Measurements from ENCODE around the gene NINJ1.

Gene NINJ1

DNA sequence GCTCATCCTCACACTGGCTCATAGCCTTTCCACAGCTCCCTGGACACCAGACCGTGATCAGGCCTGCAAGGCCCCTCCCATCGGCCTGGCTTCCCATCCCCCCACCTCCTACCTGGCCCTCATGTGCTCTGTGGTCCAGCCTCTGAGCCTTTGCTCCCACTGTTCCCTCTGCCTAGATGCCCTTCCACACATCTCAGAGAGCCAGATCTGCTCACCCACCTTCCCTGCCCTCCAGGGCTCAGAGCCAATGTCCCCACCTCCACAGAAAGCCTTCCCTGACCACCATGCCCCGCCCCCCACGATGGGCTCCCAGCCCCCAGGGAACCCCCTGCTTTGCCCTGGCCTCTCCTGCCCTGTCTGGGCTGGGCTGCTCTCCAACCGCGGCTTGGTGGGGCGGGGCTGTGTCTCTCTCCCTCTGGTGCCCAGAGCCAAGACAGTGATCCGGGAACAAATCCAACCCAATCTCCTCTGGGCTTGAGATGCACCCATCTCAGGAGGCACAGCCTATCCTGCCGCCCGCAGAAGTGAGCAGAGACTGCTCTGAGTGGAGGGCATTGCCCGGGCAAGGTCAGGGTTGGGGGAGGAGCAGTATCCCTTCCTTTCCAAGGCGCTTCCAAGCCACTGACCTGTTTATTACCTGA lies 1.6 kb downstream of the NINJ1 start:
- DNase-seq: peak; percentile 60

DNA sequence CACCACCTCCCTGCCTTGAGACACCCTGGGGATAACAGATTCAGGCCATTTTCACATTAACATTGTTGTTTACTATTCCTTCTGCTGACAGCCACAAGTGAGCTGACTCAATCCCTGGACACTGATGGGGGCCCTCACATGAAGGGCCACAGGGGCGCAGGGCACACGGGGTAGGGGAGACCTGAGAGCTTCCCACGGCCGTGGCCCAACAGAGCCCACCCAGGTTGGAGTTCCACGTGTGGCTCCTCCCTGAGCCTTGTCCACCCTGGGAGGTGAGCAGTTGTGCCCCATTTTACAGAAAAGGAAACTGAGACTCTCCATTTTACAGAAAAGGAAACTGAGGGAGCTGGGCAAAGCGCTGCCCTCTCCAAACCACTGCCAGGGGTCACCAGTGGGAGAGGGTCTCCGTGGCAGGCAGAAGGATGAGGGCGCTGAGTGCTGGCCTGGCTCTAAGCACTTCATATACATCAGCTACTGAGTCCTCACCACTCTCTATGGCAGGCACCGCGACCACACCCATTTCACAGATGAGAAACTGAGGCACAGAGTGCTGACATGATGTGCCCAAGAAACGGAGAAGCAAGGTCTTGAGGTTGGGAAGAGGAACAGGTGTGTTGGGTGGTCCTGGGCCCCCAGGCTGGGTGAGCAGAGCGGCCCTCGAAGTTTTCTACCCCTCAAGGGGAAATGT lies 2.3 kb downstream of the NINJ1 start:
- no peak for DNase-seq

DNA sequence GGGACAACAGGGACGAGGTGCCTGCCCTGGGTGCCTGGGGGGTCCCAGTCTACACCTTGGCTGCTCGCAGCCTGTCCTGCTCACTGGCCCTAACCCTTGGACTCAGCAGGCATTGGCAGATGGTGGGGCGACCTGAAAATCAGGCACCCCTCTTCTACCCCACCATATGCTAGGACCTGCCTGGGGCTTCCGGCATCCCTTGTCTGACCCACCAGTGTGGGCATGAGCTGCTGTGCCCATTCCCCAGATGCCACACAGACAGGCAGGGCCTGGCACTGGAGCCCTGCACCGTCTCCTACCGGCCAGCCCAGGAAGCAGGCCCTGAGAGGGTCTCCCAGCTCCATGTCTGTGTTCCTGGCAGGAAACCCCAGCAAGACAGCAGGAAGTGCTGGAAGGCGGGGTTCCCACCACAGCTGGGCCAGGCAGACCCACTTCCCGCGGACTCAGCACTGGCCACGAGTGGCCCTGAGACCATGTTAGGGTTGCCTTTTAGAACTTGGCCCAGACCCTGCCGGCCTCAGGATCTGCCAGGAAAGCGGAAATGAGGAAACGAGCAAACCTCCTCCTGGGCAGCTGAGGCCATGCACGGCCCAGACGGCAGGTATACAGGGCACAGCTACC lies 3.1 kb downstream of the NINJ1 start:
- peak; percentile 46 for DNase-seq

DNA sequence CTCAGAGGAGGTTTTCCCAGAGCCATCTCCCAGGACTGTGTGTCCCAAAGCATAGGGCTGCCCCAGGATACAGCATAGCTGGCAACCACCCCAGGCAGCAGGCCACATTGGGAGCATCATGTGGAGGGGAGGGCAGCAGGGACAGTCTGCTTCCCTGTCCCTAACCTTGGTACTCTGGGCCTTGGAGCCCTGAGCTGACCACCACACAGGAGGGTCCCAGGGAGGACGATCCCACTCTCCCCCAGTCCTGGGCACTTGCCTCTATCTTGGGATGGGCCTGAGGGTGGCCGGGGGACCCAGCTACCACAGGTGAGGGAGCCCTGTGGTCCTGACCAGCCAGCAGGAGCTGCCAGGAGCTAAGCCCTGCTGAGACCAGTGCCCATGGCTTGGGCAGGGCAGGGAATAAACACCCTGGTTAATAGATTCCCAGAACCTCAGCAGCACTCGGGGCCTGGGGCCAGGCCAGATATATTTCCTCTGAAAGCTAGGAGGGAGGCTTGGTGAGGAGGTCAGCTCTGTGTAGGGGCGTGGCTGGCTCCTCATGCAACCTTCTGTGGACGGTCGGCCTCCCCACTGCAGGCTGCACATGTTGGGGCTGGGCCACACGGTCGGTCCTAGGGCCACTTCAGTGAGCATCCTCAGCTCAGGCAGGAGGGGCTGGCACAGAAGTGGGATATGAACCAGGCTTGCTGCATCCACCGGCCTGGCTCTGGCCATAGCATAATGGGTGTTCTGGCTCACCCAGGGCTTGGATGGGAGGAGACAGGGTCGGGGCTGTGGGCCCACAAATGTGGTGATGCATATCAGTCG lies 4.2 kb downstream of the NINJ1 start:
- no peak for DNase-seq

DNA sequence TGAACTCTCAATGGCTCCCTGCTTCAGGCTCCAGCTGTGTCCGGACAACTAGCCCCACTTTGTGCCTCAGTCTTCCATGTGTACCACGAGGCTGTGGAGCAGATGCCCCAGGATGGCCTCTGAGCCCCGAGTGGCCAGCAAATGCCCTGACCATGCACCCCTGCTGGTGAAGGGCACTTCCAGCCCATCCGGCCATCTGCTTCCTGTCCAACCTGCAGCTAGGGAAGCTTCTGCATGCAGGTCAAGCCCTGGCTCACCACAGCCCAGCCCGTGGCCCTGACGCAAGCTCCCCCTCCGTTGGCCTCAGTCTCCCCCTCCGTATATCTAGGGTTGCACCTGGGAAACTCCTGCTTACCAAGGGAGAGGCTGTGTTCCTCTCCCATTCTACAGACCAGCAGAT lies 4.8 kb downstream of the NINJ1 start:
- DNase-seq: no peak

DNA sequence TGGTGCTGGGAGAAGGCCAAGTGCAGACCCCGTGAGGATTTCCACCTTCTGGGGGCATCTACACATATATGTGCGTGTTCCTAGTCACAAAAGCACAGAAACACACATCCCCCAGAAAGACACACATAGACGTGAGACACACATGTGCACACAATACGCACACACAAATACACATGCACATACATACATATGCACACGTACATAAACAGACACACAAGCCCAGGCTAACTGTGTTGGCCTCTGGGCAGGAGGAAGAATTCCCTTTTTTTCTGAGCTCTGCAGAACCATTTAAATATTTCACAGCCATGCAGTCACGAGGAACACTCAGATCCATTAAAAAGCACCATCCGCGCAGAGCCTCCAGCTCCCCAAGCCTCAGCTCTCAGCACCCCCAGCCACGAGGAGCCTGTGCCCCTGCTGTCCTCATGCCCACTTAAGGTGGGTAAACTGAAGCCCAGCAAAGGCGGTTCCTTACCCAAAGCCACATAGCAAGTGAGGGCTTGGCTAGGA lies 5.3 kb downstream of the NINJ1 start:
- DNase-seq: no peak

DNA sequence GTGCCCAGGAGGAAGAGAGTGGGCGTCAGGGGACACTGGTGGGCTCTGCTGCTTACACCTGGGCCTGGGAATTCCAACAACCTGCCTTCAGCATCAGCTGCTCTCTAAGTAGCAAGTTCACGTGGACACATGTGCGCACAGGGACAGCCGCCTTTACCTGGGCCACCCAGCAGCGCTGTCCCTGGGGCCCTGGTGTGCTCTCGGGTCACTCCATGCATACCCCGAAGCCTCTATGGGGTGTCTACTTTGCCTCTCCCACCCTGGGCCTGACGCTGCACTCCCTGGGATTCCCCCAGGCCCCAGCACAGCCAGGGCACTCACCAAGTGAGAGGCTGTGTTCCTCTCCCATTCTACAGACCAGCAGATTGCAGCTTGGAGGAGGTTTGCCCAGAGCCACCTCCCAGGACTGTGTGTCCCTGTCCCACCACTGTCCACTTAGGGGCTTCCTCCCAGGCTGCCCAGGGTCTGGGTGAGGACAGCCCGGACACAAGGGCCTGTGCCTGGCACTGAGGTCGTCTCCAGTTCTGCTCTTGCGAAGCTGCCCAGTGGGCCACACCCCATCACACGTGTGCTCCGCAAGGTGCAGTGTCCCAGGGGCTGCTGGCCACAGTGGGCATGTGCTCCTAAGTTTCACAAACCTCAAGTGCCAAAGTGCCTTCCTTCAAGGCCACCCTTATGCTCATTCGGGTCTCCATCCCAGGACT lies 5.9 kb downstream of the NINJ1 start:
- no peak for DNase-seq

DNA sequence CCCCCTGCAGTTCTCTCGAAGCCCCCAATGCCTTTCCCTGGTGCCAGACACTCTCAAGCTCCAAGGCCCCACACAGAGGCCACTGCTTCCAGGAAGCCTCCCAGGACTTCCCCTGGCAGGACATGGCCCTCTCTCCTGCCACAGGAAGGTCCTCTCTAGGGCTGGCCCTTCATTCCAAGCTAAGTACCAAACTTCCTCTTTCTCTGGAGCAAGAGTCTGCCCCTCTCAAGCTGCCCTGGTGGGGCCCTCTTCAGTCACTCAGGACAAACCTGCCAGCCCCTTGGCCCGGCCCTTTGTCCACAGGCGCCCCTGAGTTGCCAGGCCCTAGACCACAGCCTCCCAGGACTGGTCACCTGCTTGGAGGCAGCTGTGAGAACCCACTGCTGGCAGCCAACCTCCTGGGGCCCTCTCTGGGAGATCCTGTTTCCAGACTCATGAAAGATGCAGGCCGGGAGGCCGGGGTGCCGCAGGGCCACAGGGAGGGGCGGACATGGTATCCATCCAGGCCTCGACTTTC lies 6.6 kb downstream of the NINJ1 start:
- peak; percentile 46 for DNase-seq

DNA sequence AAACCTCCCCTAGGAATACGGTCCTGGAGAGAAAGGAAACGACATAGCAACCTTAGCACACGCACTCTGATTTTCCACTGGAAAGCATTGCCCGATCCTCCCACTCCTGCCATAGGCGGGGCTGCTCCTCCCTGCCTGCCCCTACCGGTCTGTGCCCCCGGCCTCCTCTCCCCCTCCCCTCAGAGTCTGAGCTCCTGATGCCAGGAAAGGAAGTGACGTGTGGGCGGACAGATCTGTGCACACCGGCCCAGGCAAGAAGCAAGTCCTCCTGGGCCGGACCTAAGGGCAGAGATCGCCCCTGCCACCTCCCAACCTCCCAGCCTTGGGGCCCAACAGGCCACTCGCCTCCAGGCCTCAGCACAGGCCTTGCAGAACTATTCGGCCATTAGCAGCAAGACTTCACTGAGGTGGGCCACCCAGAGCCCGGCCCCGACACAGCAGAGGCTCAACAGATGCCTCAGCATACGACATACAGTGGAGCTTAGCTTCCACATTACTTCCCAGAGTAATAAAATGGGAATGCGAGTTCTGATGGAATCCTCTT lies 7.2 kb downstream of the NINJ1 start:
- DNase-seq: no peak

DNA sequence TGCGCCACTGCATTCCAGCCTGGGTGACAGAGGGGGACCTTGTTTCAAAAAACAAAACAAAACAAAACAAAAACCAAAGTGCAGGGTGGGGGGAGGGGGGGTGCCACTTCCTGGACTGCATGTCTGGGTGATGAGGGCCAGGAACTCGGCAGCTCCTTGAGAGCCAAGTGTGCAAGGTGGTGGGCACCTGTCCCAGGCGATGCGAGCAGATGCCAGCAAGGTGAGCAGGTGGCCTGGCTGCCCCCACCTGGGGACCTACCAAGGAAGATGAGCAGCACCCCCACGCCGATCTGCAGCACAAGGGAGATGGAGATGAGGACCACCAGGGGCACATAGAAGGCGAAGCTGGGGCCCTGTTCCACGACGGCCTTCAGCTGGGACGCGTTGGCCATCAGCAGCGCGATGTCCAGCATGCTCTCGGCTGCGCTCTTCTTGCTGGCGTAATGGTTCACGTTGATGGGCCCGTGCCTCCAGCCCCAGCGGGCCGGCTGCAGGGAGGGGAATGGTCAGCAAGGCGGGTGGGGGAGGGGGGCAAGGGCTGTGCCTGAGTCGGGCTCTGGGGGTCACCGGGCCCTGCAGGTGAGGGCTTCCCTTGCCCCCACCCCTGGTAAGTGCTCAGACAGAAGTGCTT lies 7.8 kb downstream of the NINJ1 start:
- DNase-seq: no peak

DNA sequence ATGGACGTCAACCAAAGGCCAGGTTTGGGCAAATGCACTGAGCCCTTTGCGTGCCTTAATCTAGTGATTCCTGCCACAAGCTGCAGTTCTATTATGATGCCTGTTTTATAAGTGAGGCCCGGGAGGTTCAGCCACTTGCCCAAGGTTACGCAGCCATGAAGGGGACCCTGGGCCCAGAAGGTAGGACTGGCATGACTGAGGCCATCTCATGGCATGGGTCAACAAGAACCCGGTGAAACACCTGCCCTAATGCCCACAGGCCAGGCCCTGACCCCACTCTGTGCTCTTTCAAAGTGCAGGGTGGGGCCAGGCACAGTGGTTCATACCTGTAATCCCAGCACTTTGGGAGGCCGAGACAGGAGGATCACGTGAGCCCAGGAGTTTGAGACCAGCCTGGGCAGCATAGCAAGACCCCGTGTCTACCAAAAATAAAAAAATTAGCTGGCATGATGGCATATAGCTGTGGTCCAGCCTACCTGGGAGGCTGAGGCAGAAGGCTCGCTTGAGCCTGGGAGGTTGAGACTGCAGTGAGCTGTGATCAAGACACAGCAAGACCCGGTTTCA lies 8.6 kb downstream of the NINJ1 start:
- DNase-seq: no peak

DNA sequence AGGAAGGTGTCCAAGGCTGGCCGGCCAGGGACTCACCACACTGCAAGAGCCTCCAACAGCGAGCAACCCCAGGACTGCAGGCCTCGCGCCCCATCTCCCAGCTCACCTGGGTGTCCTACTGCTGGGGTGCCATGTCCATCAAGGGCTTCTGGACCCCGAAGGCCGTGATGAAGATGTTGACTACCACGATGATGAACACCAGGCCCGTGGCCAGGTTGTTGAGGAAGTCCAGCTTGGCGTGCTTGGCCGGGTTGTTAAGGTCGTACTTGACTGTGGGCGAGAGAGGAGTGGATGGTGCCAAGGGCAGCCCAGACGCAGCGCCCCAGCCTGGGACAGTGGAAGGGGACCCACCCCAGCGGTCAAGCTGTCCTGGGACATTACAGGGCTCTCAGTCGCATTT lies 9.3 kb downstream of the NINJ1 start:
- no peak for DNase-seq

DNA sequence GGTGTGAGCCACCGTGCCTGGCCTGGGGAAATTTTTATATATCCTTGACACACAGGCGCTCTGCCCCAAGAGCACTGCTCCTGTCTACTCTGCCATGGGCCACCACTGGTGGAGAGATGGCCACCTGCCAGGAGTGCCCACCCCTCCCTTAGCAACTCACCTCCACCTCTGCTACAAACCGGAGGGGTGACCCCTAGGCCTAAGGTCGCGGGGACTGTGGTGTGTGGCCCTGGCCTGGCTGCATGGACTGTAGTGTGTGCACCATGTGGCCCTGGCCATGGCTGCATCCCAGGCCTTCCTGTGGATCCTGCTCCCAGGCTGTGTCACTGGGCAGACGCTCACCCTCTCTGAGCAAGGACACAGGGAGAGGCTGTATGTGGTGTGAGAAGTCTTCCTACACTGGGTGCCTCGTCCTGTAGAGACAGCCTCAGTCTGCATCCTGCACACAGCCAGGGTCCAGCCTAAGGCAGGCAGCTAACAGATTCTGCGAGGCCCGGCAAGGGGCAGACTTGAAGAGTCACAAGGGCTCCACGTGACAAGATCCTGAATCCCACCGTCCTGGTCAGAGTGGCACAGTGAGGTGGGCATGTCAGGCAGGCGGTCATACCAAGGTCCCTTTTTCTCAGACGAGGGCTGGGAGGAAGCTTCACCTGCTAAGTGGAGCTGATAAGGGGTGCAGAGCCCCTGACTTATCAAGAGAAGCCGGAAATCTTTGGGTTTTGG lies 10.3 kb downstream of the NINJ1 start:
- no peak for DNase-seq

DNA sequence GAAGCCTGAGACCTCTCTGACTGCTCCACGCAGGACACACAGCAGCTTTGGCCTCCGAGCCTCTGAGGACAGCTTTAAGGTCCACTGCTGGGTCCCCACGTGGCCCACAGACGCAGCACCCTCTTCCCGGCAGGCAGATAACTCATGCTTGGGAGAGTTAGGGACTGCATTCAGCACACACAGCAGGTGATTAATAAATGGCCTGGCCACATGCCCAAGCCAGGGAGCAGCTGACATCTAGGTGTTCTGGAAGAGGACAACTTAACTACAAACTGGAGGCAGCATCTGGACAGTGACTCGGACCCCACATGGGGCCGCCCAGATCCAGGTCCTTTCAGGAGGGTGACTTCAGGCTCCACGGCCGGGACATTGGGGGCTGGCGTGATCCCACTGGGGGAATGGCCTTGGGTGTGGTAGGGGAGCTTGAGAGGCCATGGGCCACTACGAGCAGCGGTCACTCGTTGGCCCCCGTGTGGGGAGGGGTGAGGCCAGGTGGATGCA lies 11.3 kb downstream of the NINJ1 start:
- no peak for DNase-seq

DNA sequence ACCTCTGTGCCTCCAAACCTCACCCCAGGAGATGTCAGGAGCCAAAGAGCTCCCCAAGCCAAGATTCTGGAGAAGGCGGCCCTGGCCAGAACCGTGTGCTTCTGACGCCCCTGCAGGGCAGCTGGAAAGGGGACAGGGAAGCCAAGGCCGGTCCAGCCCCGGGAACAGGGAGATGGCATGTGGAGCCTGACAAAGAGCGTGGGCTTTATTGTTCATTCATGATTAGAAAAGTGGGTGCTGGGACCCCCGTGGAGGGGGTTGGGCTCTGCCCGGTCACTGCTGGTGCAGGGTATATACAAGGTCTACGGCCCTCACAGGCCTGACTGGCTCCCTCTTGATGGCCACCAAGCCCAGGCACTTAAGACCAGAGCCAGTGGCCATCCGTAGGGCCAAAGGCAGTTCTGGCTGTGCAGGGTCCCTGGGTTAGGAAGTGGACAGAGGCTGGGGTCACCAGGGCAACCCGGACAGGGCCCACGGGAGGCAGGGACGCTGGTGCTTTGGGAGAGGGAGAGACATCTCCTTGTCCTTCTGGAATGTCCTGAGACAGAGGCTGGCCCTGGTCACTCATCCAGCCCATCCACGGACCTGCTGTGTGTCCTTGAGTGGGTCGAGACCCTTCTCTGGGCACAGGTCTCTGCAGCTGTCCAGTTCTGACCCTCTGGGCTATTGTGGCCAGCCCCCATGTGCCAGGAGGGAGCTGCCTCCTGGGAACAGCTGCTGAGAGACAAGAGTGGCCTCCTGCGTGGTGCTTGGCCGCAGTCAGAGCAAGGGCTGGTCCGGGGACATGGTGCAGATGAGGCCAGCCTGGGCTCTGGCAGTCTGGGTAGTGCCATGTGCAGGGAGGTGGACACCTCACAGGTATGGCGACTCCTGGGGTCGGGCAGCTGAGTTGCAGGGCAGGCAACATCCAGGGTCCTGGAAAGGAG lies 12.5 kb downstream of the NINJ1 start:
- no peak for DNase-seq

DNA sequence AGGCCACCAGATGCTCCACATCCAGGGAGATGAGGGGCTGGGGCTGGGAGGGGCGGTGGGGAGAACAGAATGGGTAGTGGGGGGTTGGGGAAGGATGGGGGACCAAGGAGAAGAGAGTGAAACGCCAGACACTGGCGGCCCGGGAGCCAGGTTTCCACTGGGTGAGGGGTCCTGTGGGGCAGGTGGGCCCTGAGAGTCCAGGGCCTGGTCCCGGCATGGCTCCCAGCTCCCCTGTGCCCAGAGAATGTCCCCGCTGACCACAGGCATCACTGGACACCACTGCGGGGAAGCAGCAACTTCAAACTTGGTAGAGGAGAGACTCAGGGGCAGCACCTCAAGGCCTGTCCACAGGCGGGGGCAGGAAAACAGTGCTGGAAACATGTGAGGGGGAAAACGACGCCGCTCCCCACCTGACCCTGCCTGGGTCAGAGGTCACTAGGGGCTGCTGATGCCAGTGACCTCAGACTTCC lies 13.2 kb downstream of the NINJ1 start:
- no peak for DNase-seq

DNA sequence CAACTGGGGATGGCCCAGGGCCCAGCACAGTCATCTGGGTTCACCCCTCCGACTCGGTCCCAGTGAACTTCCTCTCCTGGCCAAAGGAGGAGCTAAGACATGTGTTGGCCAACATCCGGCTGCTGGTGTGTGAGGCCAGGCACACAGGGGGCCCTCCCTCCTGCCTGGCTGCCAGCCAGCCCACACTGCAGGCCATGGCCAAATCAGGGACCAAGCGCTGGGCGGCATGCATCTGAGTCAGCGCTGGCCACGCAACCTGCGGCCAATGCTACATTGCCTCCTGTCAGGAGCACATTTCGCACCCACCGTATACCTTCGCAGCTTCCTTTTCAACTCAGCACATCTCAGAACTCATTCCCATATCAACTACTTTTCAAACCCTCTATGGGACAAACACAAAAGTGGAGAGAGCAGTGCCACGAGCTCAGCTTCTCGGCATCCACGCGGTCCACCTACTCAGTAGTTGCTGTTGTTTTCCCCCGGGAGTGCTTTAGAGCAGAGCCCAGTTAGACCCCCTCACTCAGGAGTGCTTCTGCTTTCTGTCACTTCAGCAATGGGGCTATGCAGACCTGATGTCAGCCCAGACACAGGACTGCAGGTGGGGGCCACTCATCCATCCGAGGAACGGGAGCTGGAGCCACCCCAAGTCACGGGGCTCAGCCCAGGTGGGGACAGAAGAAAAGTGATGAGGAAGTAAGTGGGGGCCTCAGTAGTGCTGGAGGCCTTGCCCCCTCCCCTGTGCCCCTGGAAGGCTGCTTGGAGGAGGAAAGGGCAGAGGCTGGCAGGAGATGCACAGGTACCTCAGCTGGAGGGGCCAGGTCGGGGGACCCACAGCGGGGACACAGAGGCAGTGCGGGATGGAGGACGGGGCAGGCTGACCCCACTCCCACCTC lies 13.9 kb downstream of the NINJ1 start:
- DNase-seq: peak; percentile 97

DNA sequence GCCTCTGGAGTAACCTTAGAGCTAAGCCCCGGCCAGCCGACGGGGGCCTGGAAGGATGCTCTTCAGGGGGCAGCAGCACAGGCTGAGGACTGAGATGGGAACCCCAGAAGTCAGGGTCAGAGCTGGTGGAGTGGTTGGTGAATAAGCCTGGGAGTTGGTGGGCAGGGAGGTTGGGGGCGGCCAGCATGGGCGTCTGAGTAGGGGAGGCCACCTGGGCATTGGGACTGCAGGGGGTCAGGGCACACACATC lies 14.4 kb downstream of the NINJ1 start:
- no peak for DNase-seq
